ENCODE measurements around the gene TRMO.

DNA sequence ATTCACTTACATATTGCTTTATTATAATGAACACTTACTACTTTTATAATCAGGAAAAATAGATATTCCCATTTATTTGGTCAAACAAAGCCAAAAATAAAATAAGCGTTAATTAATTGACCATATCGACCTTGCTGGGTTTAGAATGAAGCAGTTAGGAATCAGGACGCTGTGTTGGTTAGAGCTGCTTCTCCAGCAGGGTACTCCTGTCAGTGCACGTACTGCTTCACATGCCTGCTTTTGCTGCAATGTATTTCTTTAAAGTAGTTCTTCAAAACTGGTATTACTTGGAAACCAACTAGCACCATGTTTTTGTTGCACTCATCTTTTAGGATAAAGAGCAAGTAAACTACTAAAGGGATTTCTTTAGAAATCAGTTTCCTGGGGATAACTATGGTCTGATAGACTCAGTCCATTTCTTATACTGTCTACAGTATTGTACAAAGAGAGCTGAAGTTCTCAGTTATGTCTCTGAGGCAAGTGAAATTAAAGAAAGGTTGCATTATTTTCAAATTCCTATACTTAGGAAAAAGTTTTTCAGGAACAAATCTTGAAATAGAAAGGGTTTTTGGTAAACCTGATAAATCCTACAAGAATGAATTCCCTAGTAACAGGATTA, 6.8 kb upstream of the TRMO start:
- TF ChIP-seq, protein P1, sequence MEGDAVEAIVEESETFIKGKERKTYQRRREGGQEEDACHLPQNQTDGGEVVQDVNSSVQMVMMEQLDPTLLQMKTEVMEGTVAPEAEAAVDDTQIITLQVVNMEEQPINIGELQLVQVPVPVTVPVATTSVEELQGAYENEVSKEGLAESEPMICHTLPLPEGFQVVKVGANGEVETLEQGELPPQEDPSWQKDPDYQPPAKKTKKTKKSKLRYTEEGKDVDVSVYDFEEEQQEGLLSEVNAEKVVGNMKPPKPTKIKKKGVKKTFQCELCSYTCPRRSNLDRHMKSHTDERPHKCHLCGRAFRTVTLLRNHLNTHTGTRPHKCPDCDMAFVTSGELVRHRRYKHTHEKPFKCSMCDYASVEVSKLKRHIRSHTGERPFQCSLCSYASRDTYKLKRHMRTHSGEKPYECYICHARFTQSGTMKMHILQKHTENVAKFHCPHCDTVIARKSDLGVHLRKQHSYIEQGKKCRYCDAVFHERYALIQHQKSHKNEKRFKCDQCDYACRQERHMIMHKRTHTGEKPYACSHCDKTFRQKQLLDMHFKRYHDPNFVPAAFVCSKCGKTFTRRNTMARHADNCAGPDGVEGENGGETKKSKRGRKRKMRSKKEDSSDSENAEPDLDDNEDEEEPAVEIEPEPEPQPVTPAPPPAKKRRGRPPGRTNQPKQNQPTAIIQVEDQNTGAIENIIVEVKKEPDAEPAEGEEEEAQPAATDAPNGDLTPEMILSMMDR (IDR thresholded peaks at IDR 0.05), result no peak
- no peak for TF ChIP-seq POLR2AphosphoS5 (IDR thresholded peaks at IDR 0.05)

Data from breast epithelium (tissue), 3 donors.